Measurements from ENCODE around the gene MSI2.

MSI2 gene

GRCh38 chr17:57626520-57627210 lies 370.3 kb downstream of the MSI2 start:
- H3K4me3 ChIP-seq (ENCODE audit: low read depth, low read length), result no peak overlapping the region
- DNase-seq, result peak; percentile 46
- no peaks in the 10 kb centered on the region for H3K27me3 ChIP-seq
- H3K9me3 ChIP-seq, result no peaks in the 10 kb centered on the region
- H3K36me3 ChIP-seq, result peaks cover 46% of the 10 kb centered on the region
- TF ChIP-seq, protein P1, sequence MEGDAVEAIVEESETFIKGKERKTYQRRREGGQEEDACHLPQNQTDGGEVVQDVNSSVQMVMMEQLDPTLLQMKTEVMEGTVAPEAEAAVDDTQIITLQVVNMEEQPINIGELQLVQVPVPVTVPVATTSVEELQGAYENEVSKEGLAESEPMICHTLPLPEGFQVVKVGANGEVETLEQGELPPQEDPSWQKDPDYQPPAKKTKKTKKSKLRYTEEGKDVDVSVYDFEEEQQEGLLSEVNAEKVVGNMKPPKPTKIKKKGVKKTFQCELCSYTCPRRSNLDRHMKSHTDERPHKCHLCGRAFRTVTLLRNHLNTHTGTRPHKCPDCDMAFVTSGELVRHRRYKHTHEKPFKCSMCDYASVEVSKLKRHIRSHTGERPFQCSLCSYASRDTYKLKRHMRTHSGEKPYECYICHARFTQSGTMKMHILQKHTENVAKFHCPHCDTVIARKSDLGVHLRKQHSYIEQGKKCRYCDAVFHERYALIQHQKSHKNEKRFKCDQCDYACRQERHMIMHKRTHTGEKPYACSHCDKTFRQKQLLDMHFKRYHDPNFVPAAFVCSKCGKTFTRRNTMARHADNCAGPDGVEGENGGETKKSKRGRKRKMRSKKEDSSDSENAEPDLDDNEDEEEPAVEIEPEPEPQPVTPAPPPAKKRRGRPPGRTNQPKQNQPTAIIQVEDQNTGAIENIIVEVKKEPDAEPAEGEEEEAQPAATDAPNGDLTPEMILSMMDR (IDR thresholded peaks at IDR 0.05; ENCODE audit: low read depth, low read length), result no peak
- H3K4me1 ChIP-seq, result peaks cover 42% of the 10 kb centered on the region

- Histone ChIP-seq H3K4me3 (ENCODE audit: low read depth, low read length) (no peak overlapping the region), H3K4me1 (peaks cover 34% of the 10 kb centered on the region)
- no peak for DNase-seq
Measured at GRCh38 chr17:57627591-57627990, 371.3 kb downstream of the MSI2 start.

DNA sequence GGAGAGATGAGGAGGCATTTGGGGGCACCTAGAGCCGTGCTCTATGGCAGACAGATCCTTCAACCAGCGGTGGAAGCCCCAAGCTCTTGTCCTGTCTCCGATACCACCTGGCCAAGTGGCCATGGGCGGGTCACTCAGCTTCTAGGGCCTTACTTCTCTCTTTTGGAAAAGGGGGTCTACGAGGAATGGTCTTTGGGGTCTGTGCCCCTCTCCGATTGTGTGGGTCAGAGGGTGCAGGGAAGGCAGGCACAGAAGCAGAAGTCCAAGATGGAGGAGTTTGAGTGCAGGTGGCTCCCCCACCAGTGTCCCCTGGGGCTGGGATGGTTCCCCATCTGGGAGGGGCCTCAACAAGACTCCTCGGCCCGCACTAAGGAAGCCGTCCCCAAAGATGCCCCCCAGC lies 372.1 kb downstream of the MSI2 start:
- peaks cover 31% of the 10 kb centered on the region for H3K4me1 ChIP-seq

More at GRCh38 chr17:57627591-57627990, 371.3 kb downstream of the MSI2 start:
- H3K36me3 ChIP-seq, result peaks cover 54% of the 10 kb centered on the region
- TF ChIP-seq, protein P1 (IDR thresholded peaks at IDR 0.05; ENCODE audit: low read depth, low read length), result no peak
- H3K9me3 ChIP-seq, result no peaks in the 10 kb centered on the region
- H3K27me3 ChIP-seq, result no peaks in the 10 kb centered on the region

DNA sequence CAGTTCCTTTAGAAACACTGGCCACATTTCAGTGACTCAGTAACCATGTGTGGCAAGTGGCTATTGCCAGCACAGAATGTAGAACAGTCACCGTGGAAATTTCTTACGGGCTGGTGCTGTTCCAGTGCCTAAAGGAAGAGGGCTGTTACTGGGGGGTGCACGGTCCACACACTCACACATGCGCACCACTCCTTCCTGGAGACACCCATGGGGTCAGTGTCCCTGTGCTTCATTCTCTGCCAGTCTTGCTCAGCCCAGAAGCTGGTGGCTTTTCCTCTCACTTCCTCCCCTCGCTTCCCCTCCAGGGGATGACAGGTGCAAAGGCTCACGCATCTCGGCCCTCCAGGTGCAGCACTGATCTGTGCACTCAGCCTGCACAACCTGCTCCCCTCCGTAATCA lies 373.1 kb downstream of the MSI2 start:
- Histone ChIP-seq H3K4me3 (ENCODE audit: low read depth, low read length) (no peak overlapping the region), H3K36me3 (peaks cover 67% of the 10 kb centered on the region), H3K9me3 (no peaks in the 10 kb centered on the region), H3K4me1 (peaks cover 23% of the 10 kb centered on the region), H3K27me3 (no peaks in the 10 kb centered on the region)
- no peak for DNase-seq
- TF ChIP-seq, protein P1 (IDR thresholded peaks at IDR 0.05; ENCODE audit: low read depth, low read length), result no peak

More for the DNA sequence above, 372.1 kb downstream of the MSI2 start:
- DNase-seq, result no peak
- Histone ChIP-seq H3K9me3 (no peaks in the 10 kb centered on the region), H3K36me3 (peaks cover 58% of the 10 kb centered on the region), H3K4me3 (ENCODE audit: low read depth, low read length) (no peak overlapping the region), H3K27me3 (no peaks in the 10 kb centered on the region)
- TF ChIP-seq, protein P1 (IDR thresholded peaks at IDR 0.05; ENCODE audit: low read depth, low read length), result no peak

GRCh38 chr17:57629886-57630285 lies 373.6 kb downstream of the MSI2 start:
- no peak for DNase-seq
- Histone ChIP-seq H3K4me1 (peaks cover 19% of the 10 kb centered on the region), H3K4me3 (ENCODE audit: low read depth, low read length) (no peak overlapping the region), H3K36me3 (peaks cover 67% of the 10 kb centered on the region), H3K27me3 (no peaks in the 10 kb centered on the region), H3K9me3 (no peaks in the 10 kb centered on the region)
- TF ChIP-seq, protein P1 (IDR thresholded peaks at IDR 0.05; ENCODE audit: low read depth, low read length), result no peak

- H3K36me3 ChIP-seq, result peaks cover 66% of the 10 kb centered on the region
- peaks cover 15% of the 10 kb centered on the region for H3K4me1 ChIP-seq
- no peak overlapping the region for H3K4me3 ChIP-seq (ENCODE audit: low read depth, low read length)
- no peaks in the 10 kb centered on the region for H3K27me3 ChIP-seq
- DNase-seq, result no peak
- TF ChIP-seq, protein P1 (IDR thresholded peaks at IDR 0.05; ENCODE audit: low read depth, low read length), result no peak
- H3K9me3 ChIP-seq, result no peaks in the 10 kb centered on the region
Measured at GRCh38 chr17:57630736-57631135, 374.4 kb downstream of the MSI2 start.
